ENCODE measurements around the gene SLC12A5. TPM values are rescaled to one million over a fixed set of nuclear protein-coding genes. Genes with fewer than 3 reads are reported as not detected.

SLC12A5 gene
- total and polyA plus RNA-seq, 2 of the 4 experiments (the other 2 are of a cell fraction): 2.2 TPM; not detected in 1

DNA sequence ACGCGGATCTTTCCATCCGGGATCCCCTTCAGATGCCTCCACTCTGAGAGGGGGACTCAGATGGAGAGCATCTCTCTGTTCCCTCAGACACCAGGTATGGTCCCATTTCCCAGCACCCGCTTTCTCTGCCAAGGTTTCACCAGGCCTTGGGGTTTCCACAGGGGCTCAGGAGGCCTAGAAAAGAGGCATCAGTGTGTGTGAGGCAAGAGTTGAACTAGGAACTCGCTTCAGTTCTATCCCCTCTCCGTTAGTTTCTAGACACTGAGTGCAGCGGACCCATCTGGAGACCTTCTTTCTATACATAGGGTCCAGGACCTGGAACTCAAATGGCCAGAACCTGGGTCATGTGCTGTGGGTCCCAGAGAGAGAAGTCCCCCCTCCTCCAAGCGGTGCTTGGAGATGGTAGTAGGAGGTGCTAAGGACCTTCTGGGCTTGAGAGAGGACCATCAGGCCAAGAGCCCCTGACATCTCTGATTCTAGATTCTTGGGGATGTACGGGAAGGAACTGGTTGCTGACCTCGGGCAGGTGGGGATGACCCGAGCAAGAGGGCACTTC, 2.1 kb downstream of the SLC12A5 start:
- H3K27ac ChIP-seq (ENCODE audit: insufficient read depth, low read length): no peak overlapping the region
- no peak overlapping the region for H3K4ac ChIP-seq (ENCODE audit: low read depth, low read length)
- H2AK9ac ChIP-seq (replicated peaks; ENCODE audit: low read depth, low read length, poor library complexity): no peak overlapping the region
- TF ChIP-seq RAD21 (IDR thresholded peaks at IDR 0.05; ENCODE audit: low read length): no peak
- no peak for TF ChIP-seq NFE2L2 (IDR thresholded peaks at IDR 0.05; ENCODE audit: low read depth, low read length)
- no peak for TF ChIP-seq RCOR1 (IDR thresholded peaks at IDR 0.05; ENCODE audit: insufficient replicate concordance, low read length)
- TF ChIP-seq, protein P1, sequence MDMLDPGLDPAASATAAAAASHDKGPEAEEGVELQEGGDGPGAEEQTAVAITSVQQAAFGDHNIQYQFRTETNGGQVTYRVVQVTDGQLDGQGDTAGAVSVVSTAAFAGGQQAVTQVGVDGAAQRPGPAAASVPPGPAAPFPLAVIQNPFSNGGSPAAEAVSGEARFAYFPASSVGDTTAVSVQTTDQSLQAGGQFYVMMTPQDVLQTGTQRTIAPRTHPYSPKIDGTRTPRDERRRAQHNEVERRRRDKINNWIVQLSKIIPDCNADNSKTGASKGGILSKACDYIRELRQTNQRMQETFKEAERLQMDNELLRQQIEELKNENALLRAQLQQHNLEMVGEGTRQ (IDR thresholded peaks at IDR 0.05; ENCODE audit: low read depth, low read length): no peak
- TF ChIP-seq MXI1 (IDR thresholded peaks at IDR 0.05; ENCODE audit: borderline replicate concordance, low read depth, low read length): no peak
- no peak for TF ChIP-seq MAZ (IDR thresholded peaks at IDR 0.05; ENCODE audit: borderline replicate concordance, low read depth, low read length)
- no peak for TF ChIP-seq BHLHE40 (IDR thresholded peaks at IDR 0.05; ENCODE audit: low read depth, low read length)
- no peak for TF ChIP-seq POLR2A (IDR thresholded peaks at IDR 0.05; ENCODE audit: low read depth, low read length)
- TF ChIP-seq CTCF (conservative IDR thresholded peaks at IDR 0.05; ENCODE audit: low read depth, low read length): no peak
- TF ChIP-seq SMC3 (IDR thresholded peaks at IDR 0.05; ENCODE audit: low read depth, low read length): no peak
- H4K20me1 ChIP-seq (ENCODE audit: insufficient read depth, low read length): no peaks in the 10 kb centered on the region; the same call in 1 of the 2 replicates
- H3K4me3 ChIP-seq (ENCODE audit: insufficient read depth, low read depth, low read length): no peak overlapping the region
- H4K91ac ChIP-seq (ENCODE audit: insufficient read depth, low read depth, low read length): no peak overlapping the region
- no CpG with 5 or more reads among the region's 11 CpGs for WGBS, 2 experiments (ENCODE audit: extremely low coverage in 2 of 2, insufficient read length in 1 of 2)
- CTCF ChIA-PET: no interaction called here
- no peak overlapping the region for H2BK5ac ChIP-seq (ENCODE audit: low read depth, low read length, poor library complexity, severe bottlenecking)
- no TSS peak for BruUV-seq (replicated peaks)
- dilution Hi-C loops (cut with HindIII; ENCODE audit: low sequenced_read_pairs, unreplicated experiment) (no loop called here), in situ Hi-C loops (cut with MboI; ENCODE audit: low sequenced_read_pairs) (no loop called here), intact Hi-C loops (cut with micrococcal nuclease) (no loop called here)
- H4K5ac ChIP-seq (ENCODE audit: low read depth, low read length): no peak overlapping the region
- H3K9ac ChIP-seq (ENCODE audit: low read depth, low read length): no peak overlapping the region
- peaks cover 58% of the 10 kb centered on the region for H3K27me3 ChIP-seq (ENCODE audit: control insufficient read depth, insufficient read depth, low read length)
- peaks cover 2% of the 10 kb centered on the region; the same call in 1 of the 2 replicates for H3K9me3 ChIP-seq (ENCODE audit: control insufficient read depth, insufficient read depth, low read length)
- H3K23ac ChIP-seq (ENCODE audit: low read depth, low read length): no peak overlapping the region
- H3K36me3 ChIP-seq (ENCODE audit: control insufficient read depth, insufficient read depth, low read length): no peaks in the 10 kb centered on the region
- no peaks in the 10 kb centered on the region for H3K4me1 ChIP-seq (ENCODE audit: control insufficient read depth, insufficient read depth, low read length)
- ATAC-seq (ENCODE audit: low read depth): no peak
- DNase-seq: no peak
- no peaks in the 10 kb centered on the region for H3K79me1 ChIP-seq (ENCODE audit: low read depth in 1 of 2, low read length in 2 of 2)
- no peak overlapping the region for H3K56ac ChIP-seq (ENCODE audit: extremely low read depth, insufficient read depth, low read length)
- no peak overlapping the region for H2BK15ac ChIP-seq (ENCODE audit: low read depth, low read length)
- no peaks in the 10 kb centered on the region for H3K9me1 ChIP-seq (ENCODE audit: insufficient read depth, low read length)
- H2AK5ac ChIP-seq (ENCODE audit: low read depth, low read length): no peak overlapping the region
- H4K8ac ChIP-seq (ENCODE audit: low read depth in 2 of 2, low read length in 2 of 2): no peak overlapping the region
- no peak overlapping the region for H3K18ac ChIP-seq (ENCODE audit: low read depth, low read length)
- H3K14ac ChIP-seq (replicated peaks; ENCODE audit: low read depth, low read length): no peak overlapping the region
- POLR2A ChIA-PET (ENCODE audit: unreplicated experiment): no interaction called here
- H2AFZ ChIP-seq (replicated peaks; ENCODE audit: low read length, poor library complexity): no peak overlapping the region
- no peak overlapping the region for H3K4me2 ChIP-seq (ENCODE audit: low read depth, low read length)
- H2BK20ac ChIP-seq (ENCODE audit: low read depth, low read length): no peak overlapping the region
- no peak overlapping the region for H2BK120ac ChIP-seq (ENCODE audit: low read depth, low read length)
